GM19328 (cell line): ENCODE measurements around the gene SERPINA3.
"Not testable (repeated sequence)": the region's sequence is repeated elsewhere in the genome, so short reads cannot be mapped to it uniquely, and the experiment has no call there.

Source experiments
- ATAC-seq: cut with Tn5 transposase; IDR thresholded peaks from one replicate; pipeline ENCODE4 v1.9.1; 2021; ENCODE audit warnings: mild to moderate bottlenecking, moderate library complexity; ENCODE audit not compliant: unreplicated experiment

Gene SERPINA3

DNA sequence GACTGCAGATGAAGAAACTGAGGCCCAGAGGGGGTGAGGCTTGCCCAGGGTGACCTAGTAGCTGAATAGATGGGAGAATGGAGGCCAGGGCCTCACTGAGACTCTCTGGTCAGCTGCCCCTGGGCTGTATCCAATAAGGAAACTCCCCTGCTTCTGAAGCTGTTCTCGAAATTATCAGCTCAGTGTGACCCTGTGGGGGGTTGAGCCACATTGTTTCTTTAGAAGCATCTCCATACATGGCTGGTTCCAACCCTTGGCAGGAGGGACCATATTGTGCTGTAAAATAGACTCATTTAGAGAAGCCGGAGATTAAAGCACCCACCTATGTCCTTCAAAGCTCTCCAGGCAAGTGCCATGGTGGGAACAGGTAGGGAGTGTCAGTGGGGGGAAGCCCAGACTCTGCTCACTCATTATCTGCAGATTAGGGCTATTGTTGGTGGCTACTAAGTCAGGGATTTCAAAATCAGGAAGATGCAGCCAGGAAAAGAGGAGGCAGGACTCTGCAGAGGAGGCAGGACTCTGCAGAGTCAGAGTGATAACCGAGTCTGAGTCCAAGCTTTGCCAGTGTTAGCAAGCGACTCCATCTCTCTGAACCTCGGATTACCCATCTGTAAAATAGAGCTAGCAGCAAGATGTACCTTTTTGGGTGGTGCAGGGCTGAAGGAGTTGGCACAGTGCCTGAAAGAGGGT is 27.5 kb upstream of the SERPINA3 start:
- no peak for ATAC-seq

GRCh38 chr14:94586635-94587034 is 25.6 kb upstream of the SERPINA3 start:
- no peak for ATAC-seq

DNA sequence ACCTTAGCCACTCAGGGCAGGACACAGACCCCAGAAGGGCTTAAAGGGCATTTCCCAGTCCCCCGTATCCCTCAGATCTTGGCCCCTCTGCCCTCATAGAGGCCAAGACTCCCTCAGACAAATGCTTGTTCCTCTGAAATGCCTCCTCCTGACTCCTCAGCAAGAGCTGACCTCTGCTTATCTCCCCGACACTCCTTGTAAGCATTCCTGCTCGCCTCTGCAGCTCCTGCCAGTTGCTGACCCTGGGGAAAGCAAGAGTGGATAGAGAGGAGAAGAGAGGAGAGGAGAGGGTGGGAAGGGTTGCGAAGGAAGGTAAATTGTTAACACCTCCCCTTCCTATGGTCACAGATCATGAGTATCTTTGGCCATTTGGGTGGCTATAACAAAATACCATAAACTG is 23.9 kb upstream of the SERPINA3 start:
- no peak for ATAC-seq

- ATAC-seq: no peak
Observed at GRCh38 chr14:94591073-94591472, 21.1 kb upstream of the SERPINA3 start.

DNA sequence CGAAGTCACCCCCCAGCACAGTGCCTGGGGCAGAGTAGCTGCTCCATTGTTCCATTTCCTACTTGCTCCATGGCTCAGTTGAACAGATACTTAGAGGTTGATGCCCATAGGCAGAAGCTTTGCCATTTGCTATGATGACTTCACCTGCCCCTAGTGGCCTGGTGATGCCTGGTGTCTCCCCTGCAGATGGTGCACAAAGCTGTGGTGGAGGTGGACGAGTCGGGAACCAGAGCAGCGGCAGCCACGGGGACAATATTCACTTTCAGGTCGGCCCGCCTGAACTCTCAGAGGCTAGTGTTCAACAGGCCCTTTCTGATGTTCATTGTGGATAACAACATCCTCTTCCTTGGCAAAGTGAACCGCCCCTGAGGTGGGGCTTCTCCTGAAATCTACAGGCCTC is 20.3 kb upstream of the SERPINA3 start:
- ATAC-seq: no peak

- no peak for ATAC-seq
Observed at GRCh38 chr14:94592457-94592856, 19.7 kb upstream of the SERPINA3 start.

DNA sequence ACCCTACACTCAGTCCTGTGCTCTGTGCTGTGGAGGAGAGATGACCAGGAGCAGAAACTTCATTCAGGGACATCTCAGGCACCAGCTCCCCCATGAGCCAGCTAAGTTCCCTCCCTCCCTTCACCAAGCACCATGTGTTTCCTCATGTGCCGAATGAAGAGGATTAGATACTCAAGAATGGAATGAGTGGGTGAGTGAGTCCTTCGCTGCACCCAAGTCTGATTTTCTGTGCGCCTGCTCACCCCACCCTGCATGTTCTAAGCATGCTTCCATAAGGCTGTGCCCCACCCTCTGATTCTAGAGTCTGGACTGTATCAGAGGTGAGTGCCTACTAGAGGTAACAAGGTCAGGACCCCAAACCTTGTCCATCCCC is 18.8 kb upstream of the SERPINA3 start:
- ATAC-seq: no peak

DNA sequence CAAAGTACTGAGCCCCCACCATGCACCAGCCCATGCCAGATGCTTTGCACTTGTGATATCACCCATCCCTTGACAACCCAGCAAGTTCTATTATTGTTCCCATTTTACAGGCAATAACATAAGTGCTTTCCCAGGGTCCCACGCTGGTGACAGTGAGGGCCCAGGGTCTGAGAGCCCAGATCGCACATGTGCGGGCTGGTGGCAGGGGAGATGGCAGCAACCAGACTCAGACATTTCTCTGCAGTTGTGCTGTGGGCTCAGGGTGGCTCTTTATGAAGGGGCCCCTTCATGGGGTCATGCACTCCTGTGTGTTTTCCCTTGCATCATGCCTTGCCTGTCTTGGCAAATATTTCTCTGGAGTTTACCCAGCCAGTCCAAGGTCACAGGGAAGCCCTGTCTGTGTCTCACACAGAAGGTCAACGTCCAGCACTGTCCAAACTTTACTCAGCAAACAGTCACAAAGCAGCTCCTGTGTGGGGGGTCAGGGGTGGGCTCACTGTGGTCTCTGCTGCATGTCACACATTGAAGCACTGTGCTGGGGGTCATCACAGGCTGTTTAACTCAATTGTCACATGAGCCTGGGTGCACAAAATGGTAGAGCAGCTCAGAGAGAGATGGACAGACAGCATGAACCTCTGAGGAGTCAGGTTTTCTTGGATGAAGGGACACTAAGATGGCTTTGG is 18.3 kb upstream of the SERPINA3 start:
- no peak for ATAC-seq

GRCh38 chr14:94594441-94594840 is 17.8 kb upstream of the SERPINA3 start:
- no peak for ATAC-seq

DNA sequence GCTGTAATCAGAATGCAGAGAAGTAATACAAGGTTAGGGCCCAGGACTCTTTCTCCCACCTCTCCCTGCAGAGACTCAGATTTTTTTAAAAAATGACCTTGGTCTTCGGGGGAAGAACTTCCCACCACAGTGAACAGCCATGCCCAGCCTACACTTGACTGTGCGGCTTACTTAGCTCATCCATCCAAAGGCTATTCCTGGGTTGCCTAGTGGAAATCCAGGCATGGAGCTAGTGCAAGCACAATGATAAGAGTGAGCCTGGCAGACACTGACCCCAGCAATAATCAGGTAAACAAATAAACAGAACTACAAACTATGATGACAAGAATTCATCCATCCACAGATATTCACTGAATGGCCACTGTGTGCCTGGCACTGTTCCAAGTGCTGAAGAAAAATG is 16.3 kb upstream of the SERPINA3 start:
- ATAC-seq: no peak

- ATAC-seq: no peak
Observed at GRCh38 chr14:94596361-94596760, 15.8 kb upstream of the SERPINA3 start.

- no peak for ATAC-seq
Observed at GRCh38 chr14:94597788-94598187, 14.4 kb upstream of the SERPINA3 start.

- ATAC-seq: no peak
Observed at GRCh38 chr14:94598506-94598815, 13.7 kb upstream of the SERPINA3 start.

DNA sequence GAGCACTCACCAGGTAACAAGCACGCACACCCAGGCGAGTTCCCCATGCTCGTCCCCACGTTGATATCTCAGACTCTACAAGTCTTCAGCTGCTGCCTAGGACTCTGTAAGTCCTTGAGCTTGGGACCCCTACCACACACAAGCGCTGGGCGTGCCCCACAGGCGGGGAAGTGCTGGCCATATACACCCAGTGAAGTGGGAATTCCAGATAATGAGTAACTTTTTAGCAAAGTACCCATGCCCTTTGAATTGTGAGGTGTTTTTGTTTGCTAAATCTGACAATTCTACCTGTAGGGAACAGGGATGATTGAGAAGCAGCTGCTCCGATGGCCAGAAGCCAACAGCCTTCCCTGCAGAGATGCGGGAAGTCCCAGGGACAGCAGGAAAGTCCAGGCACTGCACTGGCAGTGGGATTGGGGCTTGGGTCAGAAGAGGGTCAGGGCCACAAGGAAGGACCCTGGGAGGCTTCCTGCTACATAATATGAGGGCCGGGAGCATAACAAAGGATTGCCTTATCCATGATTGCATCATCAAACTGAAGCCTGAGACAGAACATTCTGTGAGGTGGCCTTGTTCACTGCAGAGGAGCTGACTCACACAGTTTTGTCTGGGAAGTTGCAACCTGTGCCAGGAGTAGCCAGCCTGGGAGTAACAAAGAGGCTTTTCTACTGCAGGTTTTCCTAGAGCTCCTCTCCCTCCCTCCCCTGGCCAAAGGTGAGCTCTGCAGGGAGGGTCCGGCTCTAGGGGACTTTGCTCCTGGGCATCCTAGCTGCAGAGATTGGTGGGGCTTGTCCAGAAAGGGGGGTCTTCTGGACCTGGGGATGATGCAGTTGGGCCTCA is 13.2 kb upstream of the SERPINA3 start:
- no peak for ATAC-seq

- no peak for ATAC-seq
Observed at GRCh38 chr14:94599656-94600004, 12.6 kb upstream of the SERPINA3 start.

DNA sequence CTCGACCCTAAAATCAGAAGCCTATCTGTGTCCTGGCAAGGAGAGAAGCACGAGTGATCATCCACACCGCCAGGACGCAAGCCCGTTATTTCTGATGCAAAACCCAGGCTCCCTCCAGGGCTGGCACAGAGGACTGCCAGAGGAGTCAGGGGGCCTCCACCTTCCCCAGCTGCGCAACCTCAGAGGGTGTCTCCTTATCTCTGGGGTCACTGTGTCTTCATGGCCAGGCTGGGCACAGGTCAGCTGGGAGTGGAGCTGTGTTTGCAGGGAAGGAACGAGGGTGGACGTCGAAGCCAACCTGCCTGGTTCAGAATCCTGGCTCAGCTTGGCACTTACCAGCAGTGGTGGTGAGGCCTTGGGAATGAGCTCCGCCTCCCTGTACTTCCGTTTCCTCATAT is 12.0 kb upstream of the SERPINA3 start:
- no peak for ATAC-seq

GRCh38 chr14:94601884-94602391 is 10.3 kb upstream of the SERPINA3 start:
- ATAC-seq: no peak

DNA sequence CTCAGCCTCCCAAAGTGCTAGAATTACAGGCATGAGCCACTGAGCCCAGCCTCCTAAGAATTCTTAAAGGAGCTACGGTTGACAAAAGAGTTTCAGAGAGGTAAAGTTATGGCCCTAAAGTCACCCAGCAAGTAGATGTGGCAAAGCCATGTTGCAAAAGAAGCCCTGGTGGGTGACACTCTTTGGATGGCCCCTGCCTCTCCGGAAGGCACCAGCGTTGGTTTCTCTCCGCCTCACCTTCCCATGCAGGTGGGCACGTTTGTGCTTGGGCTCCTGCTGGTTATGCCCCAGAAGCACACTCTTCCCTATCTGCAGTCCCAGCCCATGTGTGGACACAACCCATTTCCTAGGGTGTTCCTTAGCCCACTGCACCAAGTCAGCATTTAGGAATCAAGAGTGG is 9.5 kb upstream of the SERPINA3 start:
- ATAC-seq: no peak

- ATAC-seq: no peak
Observed at GRCh38 chr14:94605361-94605760, 6.8 kb upstream of the SERPINA3 start.

- not testable (repeated sequence) for ATAC-seq
Observed at GRCh38 chr14:94608966-94609365, 3.2 kb upstream of the SERPINA3 start.

DNA sequence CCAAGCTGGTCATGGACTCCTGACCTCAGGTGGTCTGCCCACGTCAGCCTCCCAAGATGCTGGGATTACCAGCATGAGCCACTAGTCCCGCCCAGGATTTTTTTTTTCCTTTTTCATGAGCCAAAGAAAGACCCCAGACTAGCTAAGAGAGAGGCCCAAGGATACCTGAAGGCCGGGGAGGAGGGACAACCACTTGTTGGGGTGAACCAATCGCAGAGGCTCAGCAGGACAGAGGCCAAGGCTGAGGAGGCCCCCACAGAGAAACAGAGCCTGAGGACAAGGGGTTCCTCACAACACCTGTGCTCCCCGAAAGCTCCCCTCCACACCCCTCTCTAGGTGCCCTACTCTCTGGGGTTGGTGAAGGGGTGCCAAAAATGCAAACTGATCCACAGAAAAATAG is 1.0 kb upstream of the SERPINA3 start:
- no peak for ATAC-seq
